Epithelial cell of esophagus (primary cell): ENCODE measurements around the gene MYO16.

Source experiments
- DNase-seq: peaks from one replicate; pipeline ENCODE4 v3.0.0; 2010; ENCODE audit warnings: low read depth
- H3K4me3 ChIP-seq: 2 replicates; pipeline ENCODE4 v1.5.1; 2011; ENCODE audit warnings: mild to moderate bottlenecking, low read length, control low read depth
- CTCF ChIP-seq: IDR thresholded peaks from 2 replicates; pipeline ENCODE4 v1.5.1; 2011; ENCODE audit warnings: low read depth, mild to moderate bottlenecking, low read length, control low read depth, inconsistent platforms; ENCODE audit not compliant: insufficient read depth; ENCODE audit errors: missing control alignments

The MYO16 gene

DNA sequence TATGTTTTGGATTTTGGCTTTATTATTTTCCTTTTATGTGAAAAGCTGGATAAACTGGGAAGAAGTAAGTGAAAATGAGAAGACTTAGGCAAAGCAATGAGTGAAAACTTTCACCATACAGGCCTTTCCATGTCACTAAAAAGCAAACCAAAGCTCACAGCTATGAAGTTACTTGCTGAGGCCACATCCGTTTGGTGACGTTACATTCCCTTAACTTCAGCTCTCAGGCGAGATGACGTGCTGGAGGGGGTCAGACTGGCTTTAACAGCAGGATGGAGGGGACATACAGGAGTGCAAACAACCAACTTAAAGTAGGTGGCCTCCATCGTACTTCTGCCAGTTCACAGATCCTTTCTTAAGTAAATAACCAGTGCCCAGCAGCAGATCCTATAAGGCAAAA is 522.3 kb downstream of the MYO16 start:
- no peak for TF ChIP-seq CTCF

GRCh38 chr13:109152311-109152820 is 523.0 kb downstream of the MYO16 start:
- DNase-seq: no peak
- TF ChIP-seq CTCF: no peak
- no peak overlapping the region for H3K4me3 ChIP-seq

More for the DNA sequence above, 522.3 kb downstream of the MYO16 start:
- no peak overlapping the region for H3K4me3 ChIP-seq
- peak; percentile 38 for DNase-seq

- no peak for TF ChIP-seq CTCF
- H3K4me3 ChIP-seq: no peak overlapping the region
- DNase-seq: no peak
These were observed 523.5 kb downstream of the MYO16 start for GRCh38 chr13:109152941-109153340.

DNA sequence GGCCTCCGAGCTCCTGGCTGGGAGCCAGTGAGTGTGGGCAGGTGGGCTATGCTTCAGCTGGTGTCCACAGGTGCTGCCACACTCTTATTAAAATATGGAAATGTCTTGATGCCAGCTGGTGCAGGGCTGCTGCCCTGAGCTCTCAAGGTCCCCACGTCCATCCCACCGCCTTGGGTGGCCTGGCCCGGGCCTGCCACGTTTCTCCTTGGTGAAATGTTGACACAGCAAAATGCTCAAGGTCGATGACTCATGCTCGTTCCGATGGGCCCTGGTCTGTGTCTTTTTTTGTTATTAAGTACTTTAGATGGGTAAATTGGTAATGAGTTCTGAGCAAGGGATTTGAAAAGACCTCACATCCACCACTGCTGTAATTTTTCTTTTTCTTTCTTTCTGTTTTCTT is 524.7 kb downstream of the MYO16 start:
- DNase-seq: peak; percentile 18
- H3K4me3 ChIP-seq: no peak overlapping the region
- TF ChIP-seq CTCF: no peak

DNA sequence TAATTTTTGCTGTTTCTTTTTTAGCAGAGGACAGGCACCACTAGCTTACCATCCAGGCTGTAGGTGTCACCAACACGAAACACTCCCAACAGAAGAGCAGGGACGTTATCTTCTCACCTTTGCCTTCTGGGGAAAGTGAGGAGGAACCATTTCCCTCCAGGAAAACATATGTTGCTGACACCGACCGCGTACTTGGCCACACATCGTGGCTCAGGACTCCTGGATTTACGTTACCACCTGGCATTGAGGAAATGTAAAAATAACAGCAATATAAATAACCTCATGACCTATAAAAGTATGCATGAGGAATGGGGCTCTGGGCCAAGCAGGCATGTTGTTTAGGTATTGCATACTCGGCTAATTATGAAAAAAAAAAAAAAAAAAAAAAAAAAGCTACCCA is 525.1 kb downstream of the MYO16 start:
- no peak for TF ChIP-seq CTCF
- H3K4me3 ChIP-seq: no peak overlapping the region
- peak; percentile 38 for DNase-seq

GRCh38 chr13:109154966-109155761 is 525.8 kb downstream of the MYO16 start:
- TF ChIP-seq CTCF: no peak
- H3K4me3 ChIP-seq: no peak overlapping the region
- peak; percentile 75 for DNase-seq
